Parathyroid adenoma (tissue), 2 donors: ENCODE data around the gene ARNT2.

ENCODE experiments used
- H2AFZ ChIP-seq: fragments of 300-600 bp; sonication (generic); one replicate; pipeline ENCODE4 v1.7.0; 2017; ENCODE audit warnings: antibody characterized with exemption, mild to moderate bottlenecking
- H3K27ac ChIP-seq: fragments of 300-600 bp; sonication (generic); one replicate; pipeline ENCODE4 v1.7.0; 2017
- H3K27me3 ChIP-seq: fragments of 300-600 bp; sonication (generic); one replicate; pipeline ENCODE4 v1.7.0; 2017; ENCODE audit warnings: low read length; ENCODE audit not compliant: control insufficient read depth, insufficient read depth
- H3K36me3 ChIP-seq: fragments of 300-600 bp; sonication (generic); one replicate; pipeline ENCODE4 v1.7.0; 2017; ENCODE audit warnings: low read length; ENCODE audit not compliant: control insufficient read depth, insufficient read depth
- H3K4me1 ChIP-seq: fragments of 300-600 bp; sonication (generic); one replicate; pipeline ENCODE4 v1.7.0; 2017; ENCODE audit warnings: control low read depth
- H3K4me2 ChIP-seq: fragments of 300-600 bp; sonication (generic); one replicate; pipeline ENCODE4 v1.7.0; 2017; ENCODE audit warnings: low read length
- H3K4me3 ChIP-seq: fragments of 300-600 bp; sonication (generic); one replicate; pipeline ENCODE4 v1.7.0; 2017; ENCODE audit warnings: low read depth, low read length
- H3K79me2 ChIP-seq: fragments of 300-600 bp; sonication (generic); one replicate; pipeline ENCODE4 v1.7.0; 2017; ENCODE audit warnings: control low read depth
- H3K9ac ChIP-seq: fragments of 300-600 bp; sonication (generic); one replicate; pipeline ENCODE4 v1.7.0; 2017; ENCODE audit warnings: mild to moderate bottlenecking
- H3K9me3 ChIP-seq: fragments of 300-600 bp; sonication (generic); one replicate; pipeline ENCODE4 v1.7.0; 2017; ENCODE audit warnings: low read length; ENCODE audit not compliant: control insufficient read depth
- TF ChIP-seq, protein P1 (sequence below): fragments of 300-600 bp; sonication (generic); IDR thresholded peaks from one replicate; pipeline ENCODE4 v1.7.0; 2017; ENCODE audit warnings: antibody characterized with exemption, mild to moderate bottlenecking
- donor health status: primary hyperparathyroidism.

ARNT2 gene

DNA sequence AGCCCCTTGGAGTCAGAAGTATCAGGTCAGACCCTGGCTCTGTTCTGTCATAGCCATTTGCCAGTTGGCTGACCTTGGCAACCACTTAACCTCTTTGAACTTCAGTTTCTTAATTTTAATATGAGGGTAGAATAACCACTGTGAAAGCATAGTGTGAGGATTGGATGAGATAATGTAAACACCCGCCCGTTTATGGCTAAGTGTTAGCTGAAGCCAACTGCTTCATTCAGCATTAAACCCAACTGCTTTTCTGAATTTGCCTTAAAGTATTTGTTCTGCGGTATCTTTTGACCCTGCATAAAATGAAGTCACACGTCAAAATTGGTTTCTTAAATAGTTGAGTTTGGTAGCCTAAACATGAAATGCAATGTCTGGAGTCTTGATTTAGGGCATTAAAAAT lies 169.4 kb downstream of the ARNT2 start:
- Histone ChIP-seq H3K4me2 (no peak overlapping the region), H3K36me3 (no peaks in the 10 kb centered on the region), H3K9me3 (no peaks in the 10 kb centered on the region), H3K4me1 (no peaks in the 10 kb centered on the region), H3K27me3 (no peaks in the 10 kb centered on the region), H2AFZ (no peak overlapping the region), H3K4me3 (no peak overlapping the region), H3K79me2 (no peaks in the 10 kb centered on the region), H3K27ac (no peak overlapping the region), H3K9ac (no peak overlapping the region)
- TF ChIP-seq, protein P1, sequence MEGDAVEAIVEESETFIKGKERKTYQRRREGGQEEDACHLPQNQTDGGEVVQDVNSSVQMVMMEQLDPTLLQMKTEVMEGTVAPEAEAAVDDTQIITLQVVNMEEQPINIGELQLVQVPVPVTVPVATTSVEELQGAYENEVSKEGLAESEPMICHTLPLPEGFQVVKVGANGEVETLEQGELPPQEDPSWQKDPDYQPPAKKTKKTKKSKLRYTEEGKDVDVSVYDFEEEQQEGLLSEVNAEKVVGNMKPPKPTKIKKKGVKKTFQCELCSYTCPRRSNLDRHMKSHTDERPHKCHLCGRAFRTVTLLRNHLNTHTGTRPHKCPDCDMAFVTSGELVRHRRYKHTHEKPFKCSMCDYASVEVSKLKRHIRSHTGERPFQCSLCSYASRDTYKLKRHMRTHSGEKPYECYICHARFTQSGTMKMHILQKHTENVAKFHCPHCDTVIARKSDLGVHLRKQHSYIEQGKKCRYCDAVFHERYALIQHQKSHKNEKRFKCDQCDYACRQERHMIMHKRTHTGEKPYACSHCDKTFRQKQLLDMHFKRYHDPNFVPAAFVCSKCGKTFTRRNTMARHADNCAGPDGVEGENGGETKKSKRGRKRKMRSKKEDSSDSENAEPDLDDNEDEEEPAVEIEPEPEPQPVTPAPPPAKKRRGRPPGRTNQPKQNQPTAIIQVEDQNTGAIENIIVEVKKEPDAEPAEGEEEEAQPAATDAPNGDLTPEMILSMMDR, result no peak

DNA sequence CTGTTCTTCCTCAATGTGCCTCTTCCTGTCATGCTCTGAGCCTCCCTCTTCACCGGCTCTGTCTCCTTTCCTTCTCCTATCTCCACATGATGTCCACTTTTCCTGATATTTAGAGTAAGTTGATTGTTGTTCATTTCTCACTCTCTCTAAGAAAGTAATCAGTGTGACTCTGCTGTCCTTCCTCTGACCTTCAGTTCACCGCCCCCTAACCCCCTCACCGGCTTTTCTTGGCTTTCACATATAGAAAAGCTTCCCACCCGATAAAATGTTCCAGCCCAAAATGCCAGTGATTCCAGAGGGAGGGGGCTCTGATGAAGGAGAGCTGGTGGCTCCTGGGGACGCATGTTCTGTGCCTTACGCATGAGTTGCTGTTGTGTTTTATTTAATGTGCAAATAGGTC lies 170.4 kb downstream of the ARNT2 start:
- no peaks in the 10 kb centered on the region for H3K36me3 ChIP-seq
- H3K4me3 ChIP-seq, result no peak overlapping the region
- no peak overlapping the region for H2AFZ ChIP-seq
- no peaks in the 10 kb centered on the region for H3K4me1 ChIP-seq
- no peak overlapping the region for H3K27ac ChIP-seq
- H3K27me3 ChIP-seq, result no peaks in the 10 kb centered on the region
- H3K9ac ChIP-seq, result no peak overlapping the region
- no peak overlapping the region for H3K4me2 ChIP-seq
- no peaks in the 10 kb centered on the region for H3K9me3 ChIP-seq
- no peaks in the 10 kb centered on the region for H3K79me2 ChIP-seq
- TF ChIP-seq, protein P1, result no peak

DNA sequence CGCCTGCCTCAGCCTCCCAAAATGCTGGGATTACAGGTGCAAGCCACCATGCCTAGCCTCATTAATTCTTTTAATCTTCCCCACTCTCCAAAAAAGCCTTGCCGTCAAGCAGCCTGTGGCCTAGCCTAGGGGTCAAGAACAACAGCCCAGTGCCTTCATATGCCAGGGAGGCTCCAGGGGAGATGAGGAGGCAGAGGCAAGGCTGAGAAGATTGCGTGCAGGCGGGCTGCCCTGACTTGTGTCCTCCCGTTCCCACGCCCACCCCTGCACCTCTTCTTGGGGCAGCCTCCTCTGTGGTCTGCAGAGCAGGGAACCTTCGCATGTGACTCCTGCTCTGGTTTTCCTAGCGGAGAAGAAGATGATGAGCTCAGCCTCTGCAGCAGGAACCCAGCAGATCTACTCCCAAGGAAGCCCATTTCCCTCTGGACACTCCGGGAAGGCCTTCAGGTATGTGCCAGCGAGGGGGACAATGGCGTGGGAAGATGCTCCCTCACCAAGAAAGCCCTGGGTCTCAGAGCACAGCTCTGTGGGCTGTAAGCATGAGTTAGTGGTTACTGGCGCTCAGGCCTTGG lies 172.4 kb downstream of the ARNT2 start:
- Histone ChIP-seq H3K9ac (no peak overlapping the region), H3K4me1 (no peaks in the 10 kb centered on the region), H3K27ac (no peak overlapping the region), H3K4me3 (no peak overlapping the region), H3K27me3 (no peaks in the 10 kb centered on the region), H2AFZ (no peak overlapping the region), H3K79me2 (no peaks in the 10 kb centered on the region), H3K9me3 (no peaks in the 10 kb centered on the region), H3K36me3 (no peaks in the 10 kb centered on the region), H3K4me2 (no peak overlapping the region)
- TF ChIP-seq, protein P1, result no peak

DNA sequence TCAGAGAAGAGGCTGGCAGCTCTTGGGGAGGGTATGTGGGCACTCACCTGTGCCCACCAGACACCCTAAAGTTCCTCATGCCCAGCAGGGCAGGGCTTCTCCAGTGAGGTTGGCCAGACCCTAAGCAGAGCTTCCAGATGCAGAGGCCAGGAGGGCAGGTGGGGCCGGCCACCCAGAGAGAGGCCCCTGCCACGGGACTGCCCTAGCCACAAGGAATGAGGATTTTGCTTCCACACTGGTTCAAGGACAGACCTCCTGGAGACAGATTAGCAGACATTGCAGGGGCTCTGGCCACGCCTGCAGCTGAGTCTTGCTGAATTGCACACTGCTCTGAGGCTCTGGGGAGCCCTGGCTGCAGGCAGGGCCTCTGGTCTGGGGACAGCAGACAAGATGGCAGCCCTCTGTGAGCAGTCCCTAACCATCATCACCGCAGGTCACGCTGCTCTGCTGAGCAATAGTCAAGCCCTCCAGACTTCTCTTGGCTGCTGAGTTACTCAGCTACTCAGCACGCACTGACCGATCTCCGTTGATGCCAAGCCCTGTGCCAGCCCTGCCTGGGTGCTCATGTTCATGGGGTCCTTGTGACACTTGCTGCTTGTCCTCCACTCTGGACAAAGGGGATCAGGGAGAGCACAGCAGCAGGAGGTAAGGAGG lies 173.5 kb downstream of the ARNT2 start:
- no peaks in the 10 kb centered on the region for H3K36me3 ChIP-seq
- no peak overlapping the region for H3K4me2 ChIP-seq
- no peak overlapping the region for H3K9ac ChIP-seq
- no peak overlapping the region for H3K4me3 ChIP-seq
- H3K4me1 ChIP-seq, result no peaks in the 10 kb centered on the region
- H3K9me3 ChIP-seq, result no peaks in the 10 kb centered on the region
- H3K27me3 ChIP-seq, result no peaks in the 10 kb centered on the region
- H2AFZ ChIP-seq, result no peak overlapping the region
- H3K79me2 ChIP-seq, result no peaks in the 10 kb centered on the region
- H3K27ac ChIP-seq, result no peak overlapping the region
- TF ChIP-seq, protein P1, result no peak

DNA sequence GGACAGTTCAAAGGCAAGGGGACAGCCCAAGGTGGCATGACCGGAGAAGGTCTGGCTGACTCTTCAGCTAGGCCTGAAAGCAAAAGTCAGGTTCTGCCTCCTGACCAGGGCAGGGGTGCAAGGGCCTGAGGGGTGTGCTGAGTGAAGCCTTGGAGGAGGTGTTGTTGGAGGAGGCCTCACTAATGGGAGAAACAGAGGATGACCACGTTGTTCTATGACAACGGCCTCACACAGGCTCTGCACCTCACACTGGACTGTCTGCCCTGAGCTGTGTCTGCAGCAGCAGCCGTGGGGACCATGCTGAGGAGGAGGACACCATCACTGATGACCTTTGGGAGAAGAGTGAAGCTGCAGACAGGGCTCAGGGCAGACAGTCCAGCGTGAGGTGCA lies 174.0 kb downstream of the ARNT2 start:
- Histone ChIP-seq H3K27me3 (no peaks in the 10 kb centered on the region), H3K4me2 (no peak overlapping the region), H3K79me2 (no peaks in the 10 kb centered on the region), H3K9me3 (no peaks in the 10 kb centered on the region), H2AFZ (no peak overlapping the region), H3K4me3 (no peak overlapping the region), H3K27ac (no peak overlapping the region), H3K4me1 (no peaks in the 10 kb centered on the region), H3K9ac (no peak overlapping the region), H3K36me3 (no peaks in the 10 kb centered on the region)
- TF ChIP-seq, protein P1, result no peak
